ENCODE data around the gene SERGEF.
A peak's percentile ranks its signal among the peaks of the same experiment; 100 is the strongest.

The SERGEF gene

DNA sequence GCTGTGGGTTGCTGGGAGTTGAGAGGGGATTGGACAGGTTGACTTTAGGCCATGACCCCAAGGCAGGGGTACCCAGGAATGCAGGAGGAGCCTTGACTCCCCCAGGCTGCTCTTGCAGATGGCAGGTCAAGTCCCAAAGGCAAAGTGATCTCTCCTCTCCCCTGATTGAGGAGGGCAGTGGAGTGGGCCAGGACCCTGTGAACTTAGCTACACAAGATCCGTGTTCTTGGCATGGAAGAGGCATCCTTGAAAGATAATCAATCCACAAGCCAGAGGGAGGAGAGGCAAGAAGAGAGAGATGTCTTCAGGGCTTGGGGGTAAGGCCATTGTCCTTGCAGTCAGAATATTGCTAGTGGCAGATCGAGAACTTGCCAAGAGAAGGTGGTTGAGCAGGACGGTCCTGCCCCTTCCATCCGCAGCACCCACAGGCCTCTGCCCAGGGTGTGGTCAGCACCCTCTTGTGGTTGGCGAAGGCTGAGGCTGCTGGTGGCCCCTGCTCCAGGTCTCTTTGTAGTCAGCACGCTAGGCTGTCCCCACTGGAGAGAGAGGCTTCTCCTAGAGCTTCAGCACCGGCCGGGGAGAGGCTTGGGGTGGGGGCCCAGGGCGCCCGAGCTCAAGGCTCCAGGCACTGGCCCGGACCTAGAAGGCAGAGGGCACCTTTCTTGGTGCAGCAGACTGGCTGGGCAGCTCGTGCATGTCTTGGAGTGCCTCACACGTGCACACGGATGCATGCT lies 232.8 kb downstream of the SERGEF start:
- DNase-seq, result no peak

GRCh38 chr11:17778956-17779860 lies 233.6 kb downstream of the SERGEF start:
- DNase-seq, result no peak

DNA sequence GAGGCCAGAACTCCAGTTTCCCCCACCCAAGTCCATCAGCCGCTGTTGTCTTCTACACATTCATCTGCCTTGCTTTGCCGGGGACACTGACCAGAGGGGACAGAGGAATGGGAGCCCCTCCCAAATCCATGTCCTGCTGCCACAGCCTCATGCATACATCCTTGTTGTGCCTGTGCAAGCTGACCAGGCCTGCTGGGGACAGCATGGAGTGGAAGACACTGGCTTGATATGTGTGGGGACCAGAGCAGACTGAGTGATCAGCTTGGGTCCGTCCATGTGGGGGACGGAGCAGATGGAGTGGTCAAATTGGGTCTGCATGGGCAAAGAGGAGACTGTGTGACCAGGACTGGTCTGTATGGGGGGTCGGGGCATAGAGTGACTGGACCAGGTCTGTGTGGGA lies 234.5 kb downstream of the SERGEF start:
- DNase-seq, result no peak

GRCh38 chr11:17777738-17778091 lies 235.1 kb downstream of the SERGEF start:
- DNase-seq, result no peak

DNA sequence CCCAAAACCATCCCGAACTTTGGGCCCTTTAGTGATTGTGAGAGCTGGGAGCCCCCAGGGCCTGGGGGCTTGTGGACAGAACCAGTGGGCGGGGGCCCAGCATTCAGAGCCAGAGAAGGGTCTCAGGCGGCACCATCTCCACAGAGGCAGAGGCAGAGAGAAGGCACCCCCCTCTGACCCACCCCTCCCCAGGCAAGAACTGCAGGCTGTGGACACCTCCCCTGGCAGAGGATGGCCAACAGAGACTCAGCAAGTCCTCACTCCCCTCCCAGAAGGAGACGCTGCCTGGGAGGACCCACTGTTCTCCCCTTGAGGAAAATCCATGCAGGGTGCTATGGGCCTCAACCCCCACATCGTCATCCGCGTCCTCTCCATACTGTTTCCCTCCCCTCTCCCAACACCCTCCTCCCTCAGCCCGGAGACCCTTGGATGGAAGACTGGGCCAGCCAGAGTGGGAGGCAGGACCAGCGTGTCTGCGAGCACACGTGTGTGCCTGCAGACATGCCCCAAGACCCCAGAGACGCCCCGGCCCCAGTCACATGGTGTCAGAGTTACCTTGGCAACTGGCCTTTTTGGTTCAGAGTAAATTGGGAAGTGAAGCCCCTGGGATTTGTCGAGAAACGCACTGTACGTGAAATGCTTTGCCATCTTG lies 235.6 kb downstream of the SERGEF start:
- DNase-seq, result no peak

DNA sequence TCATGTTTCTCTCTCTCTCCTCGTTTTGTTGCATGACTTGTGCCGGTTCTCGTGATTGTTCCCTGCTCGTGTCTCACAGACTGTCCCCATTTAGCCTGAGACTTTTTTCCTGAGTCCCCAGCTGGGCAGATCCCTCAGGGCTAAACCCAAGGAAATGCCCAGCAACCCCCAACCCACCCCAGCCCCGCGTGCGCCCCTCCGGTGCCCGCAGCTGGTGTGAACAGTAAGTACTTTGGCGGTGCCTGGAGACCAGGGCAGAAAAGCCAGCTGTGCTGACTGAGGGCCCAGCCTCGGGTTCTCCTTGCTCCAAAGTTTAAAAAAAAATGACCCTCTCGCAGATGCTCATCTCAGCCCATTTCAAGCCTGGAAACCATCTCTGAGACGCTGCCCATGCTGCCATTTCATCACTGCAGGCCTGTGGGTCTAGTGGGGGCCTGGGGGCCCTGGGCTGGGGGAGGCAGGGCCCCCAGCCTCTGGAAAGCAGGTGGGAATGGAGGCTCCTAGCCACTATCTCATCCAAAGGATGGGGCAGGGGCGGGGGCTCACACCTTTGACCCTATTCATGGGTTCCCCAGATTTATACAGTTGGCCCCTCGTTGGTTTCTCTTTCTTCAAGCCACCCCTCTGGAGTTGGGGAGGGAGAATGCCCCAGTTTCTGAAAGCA lies 236.5 kb downstream of the SERGEF start:
- no peak for DNase-seq

- no peak for DNase-seq
Measured at GRCh38 chr11:17775507-17776211, 237.2 kb downstream of the SERGEF start.

DNA sequence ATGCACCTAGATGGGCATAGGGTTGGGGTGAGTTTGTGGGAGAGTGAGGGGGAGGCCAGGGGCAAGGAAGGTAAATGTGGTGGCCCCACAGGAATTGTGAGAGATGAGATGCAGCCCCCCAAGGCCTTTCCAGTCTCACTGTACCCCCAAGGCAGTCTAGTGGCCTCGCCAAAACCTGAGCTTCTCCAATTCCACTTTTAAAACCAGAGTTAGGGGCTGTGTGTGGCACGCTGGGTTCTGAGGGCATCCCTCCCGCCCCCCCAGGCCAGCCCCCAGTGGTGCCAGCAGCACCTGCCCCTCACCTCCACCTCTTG lies 237.9 kb downstream of the SERGEF start:
- DNase-seq, result no peak

DNA sequence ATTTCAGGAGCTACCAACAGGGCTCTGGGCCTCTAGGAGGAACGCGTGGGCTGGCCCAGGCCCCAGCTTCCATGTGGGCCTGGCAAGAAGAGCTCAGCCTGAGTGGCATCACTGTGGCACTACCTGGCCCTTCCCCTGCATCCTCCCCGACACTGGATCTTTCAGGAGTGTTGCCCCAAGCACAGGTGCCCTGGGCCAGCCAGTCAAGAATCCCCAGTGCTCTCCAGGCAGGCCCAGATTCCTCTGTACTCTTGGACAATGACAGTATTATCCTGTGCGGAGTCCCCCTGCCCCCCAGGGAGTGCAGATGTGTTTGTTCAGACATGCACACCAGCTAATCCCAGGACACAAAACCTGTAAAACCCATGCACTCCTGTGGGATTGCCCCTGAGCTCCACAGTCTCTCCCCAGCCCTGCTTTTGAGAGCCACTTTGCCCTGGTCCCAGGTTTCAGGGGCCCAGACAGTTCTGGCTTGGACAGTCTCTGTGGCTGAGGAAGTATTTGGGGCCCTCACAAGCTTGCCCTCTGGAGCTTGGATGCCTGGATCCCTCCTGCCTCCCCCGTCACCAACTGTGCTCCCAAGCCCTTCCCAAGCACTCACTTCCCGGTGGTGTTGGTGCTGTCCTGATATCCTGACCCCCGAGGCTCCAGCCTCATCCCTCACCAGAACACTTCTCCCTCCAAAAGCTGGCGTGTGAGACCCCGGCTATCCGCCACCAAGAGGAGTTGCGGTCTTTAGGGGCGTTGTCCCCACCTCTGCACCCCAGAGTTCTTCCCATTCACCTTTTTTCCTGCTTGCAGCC lies 238.4 kb downstream of the SERGEF start:
- no peak for DNase-seq

- DNase-seq, result no peak
Measured at GRCh38 chr11:17773674-17774073, 239.2 kb downstream of the SERGEF start.

DNA sequence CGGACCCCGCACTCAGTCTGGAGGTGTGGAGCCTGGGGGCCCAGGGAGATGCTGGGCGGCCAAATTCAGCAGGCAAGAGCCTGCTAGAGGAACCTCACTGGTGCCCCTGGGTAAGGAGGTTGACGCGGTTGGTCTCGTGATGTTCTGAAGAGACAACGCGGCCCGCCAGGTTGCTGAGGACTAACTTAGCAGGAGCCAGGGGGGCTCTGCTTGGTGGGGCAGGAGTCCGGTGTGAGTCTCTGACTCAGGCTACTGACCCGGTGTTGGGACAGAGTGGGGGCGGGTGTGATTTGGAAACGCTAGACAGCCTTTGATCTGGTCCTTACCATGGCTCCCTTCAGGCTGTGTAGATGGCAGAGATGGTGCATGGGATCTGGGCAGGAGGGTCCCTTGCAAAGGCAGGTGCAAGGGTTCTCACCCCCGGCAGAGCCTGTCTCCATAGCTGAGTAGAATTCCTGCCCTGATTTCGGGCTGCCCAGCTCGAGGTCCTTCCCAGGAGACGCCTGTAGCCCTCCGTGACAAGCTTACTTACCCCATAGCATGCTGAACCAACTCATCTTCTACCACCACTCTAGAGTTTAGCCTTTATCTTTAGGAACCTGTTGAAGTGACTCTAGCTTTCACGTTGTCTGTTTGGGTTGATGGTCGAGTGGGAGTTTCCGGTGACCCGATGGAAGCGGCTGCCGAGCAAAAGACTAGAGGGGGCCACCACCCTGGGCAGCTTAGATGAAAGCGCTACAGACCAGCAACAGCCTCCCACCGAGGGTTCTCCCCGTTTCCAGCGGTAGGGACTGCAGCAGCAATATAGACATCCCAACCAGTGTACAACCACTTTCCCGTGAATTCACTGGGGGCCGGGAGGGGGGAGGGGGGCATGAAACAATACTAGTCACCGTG lies 239.9 kb downstream of the SERGEF start:
- DNase-seq, result no peak

DNA sequence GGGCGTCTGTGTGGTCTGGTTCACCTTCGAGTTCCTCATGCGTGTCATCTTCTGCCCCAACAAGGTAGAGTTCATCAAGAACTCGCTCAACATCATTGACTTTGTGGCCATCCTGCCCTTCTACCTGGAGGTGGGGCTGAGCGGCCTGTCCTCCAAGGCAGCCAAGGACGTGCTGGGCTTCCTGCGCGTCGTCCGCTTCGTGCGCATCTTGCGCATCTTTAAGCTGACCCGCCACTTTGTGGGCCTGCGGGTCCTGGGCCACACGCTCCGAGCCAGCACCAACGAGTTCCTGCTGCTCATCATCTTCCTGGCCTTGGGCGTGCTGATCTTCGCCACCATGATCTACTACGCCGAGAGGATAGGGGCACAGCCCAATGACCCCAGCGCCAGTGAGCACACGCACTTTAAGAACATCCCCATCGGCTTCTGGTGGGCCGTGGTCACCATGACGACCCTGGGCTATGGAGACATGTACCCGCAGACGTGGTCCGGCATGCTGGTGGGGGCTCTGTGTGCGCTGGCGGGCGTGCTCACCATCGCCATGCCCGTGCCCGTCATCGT lies 240.9 kb downstream of the SERGEF start:
- no peak for DNase-seq

- no peak for DNase-seq
Measured at GRCh38 chr11:17771415-17771814, 241.4 kb downstream of the SERGEF start.

DNA sequence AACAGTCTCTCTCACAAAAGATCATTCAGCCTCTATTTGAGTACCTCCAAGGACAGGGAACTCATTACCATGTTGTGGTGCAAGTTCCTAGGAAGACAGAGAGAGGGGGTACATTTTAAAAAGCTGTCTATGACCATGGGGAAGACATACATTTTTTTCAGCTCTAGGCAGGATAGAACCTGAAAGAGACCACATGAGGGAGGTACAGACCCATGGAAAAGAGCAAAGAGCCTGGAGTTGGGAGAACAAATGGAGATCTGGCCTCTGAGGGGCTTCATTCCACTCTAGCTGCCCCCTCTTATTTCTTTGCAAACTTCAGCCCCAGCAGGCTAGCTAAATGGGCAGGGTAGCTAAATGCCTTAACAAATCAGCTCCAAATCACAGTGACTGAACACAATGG lies 241.9 kb downstream of the SERGEF start:
- no peak for DNase-seq

DNA sequence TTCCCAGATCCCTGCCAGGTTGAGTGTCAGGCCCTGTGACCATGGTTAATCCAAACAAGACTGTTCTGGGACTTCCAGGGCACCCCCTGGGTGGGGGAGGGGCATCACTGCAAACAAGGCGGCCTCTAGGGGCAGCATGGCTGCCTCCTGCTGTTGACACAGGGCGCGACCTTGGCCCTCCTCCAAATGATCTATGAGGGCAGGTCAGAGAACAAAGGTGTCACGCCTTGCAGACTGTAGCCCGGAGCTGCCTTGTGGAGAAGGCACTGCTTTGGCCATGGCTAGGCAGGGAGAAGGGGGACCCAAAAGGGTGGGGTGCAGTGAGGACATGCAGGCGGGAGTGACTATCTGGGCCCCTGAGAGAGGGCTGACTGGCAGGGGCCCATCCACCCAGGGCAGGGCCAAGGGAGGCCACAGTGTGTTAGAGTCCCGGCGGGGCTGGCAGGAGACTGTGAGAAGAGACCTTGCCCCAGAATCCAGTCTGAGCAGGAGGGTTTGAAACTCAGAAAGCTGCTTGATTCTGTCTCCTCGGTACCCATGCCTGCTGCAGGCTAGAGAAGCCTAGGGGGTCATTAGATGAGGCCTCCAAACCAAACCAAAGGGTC lies 242.7 kb downstream of the SERGEF start:
- DNase-seq, result peak; percentile 63

- DNase-seq, result no peak
Measured at GRCh38 chr11:17769218-17769617, 243.6 kb downstream of the SERGEF start.

- no peak for DNase-seq
Measured at GRCh38 chr11:17768547-17768946, 244.3 kb downstream of the SERGEF start.

GRCh38 chr11:17767914-17768313 lies 244.9 kb downstream of the SERGEF start:
- DNase-seq, result no peak

DNA sequence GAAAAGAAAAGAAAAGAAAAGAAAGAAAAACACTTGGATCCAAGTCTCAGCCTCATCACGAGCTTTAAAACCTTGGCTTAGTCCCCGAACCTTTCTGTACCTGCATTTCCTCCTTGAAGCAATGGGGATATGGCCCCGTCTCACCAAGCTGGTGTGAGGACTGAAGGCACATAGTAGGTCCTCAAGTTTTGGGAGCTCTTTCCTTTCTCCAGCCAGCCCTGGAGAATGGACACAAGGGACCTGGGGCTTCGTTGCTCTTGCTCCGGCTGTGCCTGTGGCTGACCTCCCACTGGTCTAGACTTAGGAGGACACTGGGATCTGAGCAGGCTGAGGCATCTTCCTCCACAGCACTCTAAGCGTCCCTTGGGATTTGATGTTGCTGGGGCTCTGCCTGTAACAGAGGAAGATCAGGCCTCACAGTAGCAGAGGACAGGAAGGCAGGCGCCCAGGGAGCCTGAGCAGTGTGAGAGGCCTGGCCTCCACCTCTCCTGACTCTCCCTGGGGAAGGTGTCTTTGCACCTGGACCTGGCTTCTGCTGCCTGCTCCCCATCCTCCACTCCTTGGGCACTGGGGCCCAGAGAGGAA lies 245.5 kb downstream of the SERGEF start:
- no peak for DNase-seq

GRCh38 chr11:17766590-17766989 lies 246.3 kb downstream of the SERGEF start:
- DNase-seq, result peak; percentile 22
